ENCODE results near the gene CADM1. TPM values are rescaled to one million over a fixed set of nuclear protein-coding genes. Genes with fewer than 3 reads are reported as not detected.
"Not testable (repeated sequence)": the region's sequence is repeated elsewhere in the genome, so short reads cannot be mapped to it uniquely, and the experiment has no call there.

Gene CADM1
- total RNA-seq, 1 experiment from 2014 or later, result 46.9 TPM

DNA sequence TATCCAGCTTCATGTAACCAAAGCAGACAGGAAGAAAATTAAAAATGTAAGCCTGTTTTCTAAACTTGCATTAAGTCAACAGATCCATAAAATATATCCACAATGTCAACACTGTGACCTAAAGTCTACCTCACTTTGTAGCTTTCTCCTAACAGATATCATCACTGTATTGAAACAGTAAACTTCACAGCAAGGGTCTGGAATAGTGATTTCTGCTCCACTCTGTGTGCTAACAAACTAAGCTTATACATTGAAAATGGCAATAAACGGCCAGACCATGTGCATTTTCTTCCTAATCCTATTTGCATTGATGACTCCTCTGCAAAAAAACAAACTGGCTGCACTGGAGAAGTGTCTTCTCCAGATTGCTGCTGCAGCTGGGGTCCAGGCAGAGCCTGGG, 26.8 kb downstream of the CADM1 start:
- DNase-seq (ENCODE audit: low spot score), result no peak

DNA sequence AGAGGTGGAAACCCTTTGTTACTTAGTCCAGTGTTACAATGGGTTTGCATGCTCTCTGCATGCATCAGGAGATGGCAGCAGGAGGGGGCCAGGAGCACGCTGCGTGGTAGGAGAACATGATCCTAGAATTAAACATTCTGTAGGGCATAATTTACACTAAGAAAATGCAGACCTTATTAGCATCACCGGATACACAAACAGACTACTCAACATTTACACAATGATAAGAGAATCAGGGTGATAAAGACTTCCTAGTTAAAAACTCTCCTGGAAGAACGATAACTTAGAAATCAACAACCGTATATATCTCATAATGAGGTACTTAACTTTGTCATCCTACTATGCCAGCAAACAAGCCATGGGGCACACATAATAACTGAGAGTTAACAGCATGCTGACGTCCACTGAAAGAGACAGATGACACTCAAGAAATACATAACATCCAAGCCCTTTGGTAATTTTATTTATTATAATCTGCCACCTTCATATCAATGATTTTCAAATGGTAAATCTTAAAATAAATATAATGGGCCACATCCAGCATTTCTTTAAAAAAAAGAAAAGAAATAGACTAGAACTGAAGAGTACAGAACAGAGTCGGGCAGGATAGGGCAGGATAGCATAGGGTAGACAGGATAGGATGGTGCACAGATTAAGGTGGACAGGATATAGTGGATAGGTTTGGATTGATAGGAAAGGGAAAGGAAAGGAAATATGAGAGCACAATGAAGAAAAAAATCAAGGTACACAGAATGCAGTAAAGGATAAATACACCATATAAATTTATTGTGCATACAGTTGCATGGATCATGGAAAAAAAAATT, 27.5 kb downstream of the CADM1 start:
- no peak for DNase-seq (ENCODE audit: low spot score)

DNA sequence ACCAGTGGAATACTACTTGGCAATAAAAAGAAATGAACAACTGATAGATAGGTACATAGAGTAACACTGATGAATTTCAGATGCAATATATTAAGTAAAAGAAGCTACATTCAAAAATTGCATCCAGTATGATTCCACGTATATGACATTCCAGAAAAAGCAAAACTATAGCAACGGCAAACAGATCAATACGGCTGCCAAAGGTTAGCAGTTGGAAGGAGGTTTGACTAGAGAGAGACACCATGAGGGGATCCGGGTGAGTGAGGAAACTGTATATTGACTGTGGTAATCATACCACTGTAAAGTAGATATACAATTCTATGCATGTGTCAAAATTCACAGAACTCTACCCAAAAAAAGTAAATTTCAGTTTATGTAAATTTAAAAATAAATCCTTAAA, 28.7 kb downstream of the CADM1 start:
- DNase-seq (ENCODE audit: low spot score), result no peak

GRCh38 chr11:115474306-115474705, 29.9 kb downstream of the CADM1 start:
- not testable (repeated sequence) for DNase-seq (ENCODE audit: low spot score)

- no peak for DNase-seq (ENCODE audit: low spot score)
Observed at GRCh38 chr11:115473167-115473566, 31.0 kb downstream of the CADM1 start.

DNA sequence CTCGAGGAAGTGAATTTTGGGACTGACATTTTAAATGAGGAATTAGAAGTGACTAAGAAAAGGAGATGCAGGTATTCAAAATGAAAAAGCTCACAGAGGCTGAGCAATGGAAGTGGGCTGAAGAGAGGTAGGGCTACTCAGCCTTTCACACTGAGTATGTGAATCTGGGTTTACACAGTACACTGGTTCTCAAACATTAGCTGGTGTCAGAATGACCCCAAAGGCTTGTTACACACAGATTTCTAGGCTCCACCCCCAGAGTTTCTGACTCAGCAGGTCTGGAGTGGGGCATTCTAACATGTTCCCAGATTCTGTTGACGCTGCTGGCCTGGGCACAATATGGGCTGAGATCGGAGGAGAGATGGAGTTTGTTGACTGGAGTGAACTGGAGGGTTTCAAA, 32.8 kb downstream of the CADM1 start:
- DNase-seq (ENCODE audit: low spot score), result no peak

DNA sequence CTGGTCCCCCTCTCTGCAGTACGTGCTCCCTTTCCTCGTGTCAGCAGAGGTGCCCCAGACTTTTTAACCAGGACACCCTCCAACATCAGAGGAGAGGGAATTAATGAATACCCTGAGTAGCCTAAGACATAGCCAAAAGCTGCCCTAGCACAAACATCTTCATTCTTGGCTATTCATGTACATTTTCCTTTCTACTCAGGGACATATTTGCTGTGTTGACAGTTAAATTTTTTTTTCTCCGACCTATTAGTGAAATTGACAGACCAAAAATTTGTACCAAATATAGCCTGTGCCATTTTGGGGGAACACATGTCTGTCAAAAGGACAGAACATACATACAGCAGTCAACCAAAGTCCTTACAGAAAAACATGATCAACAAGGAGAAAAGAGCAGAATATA, 33.3 kb downstream of the CADM1 start:
- no peak for DNase-seq (ENCODE audit: low spot score)

GRCh38 chr11:115469361-115469760, 34.9 kb downstream of the CADM1 start:
- no peak for DNase-seq (ENCODE audit: low spot score)

DNA sequence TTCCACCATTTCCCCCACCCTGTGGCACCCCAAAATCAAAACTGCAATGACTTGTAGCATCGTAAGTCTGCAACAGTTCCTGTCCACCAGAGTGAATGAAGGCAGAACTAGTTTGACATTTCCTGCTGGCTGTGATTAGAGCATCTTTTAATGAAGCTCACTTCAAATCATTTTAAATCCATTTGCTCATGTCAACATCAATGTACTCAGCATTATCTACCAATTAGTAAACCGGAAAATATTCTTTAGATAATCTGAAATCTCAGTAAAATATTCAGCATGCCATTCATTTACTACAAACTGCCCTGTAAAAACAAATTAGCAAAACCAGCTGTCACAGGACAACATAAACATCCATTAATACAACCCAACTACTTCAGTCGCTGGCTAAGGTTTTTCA, 38.1 kb downstream of the CADM1 start:
- no peak for DNase-seq (ENCODE audit: low spot score)

GRCh38 chr11:115464269-115464668, 39.9 kb downstream of the CADM1 start:
- DNase-seq (ENCODE audit: low spot score), result no peak

DNA sequence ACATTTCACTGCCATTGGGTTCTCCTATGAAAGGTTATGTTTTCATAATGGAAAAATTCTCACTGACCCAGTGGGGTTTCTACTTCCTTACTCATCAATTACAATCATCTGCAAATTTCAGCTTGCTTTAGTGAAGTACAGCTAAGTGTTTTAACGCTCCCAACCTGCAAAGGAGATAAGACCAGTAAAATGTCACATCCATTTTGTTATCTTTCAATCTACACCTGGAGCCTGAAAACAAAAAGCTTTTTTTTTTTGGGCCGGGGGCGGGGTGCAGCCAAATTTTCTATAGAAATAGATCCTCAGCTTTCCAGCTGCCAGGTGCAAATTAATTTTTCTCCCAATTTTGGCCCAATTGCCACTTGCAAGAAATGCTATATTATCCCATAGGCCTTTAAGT, 40.6 kb downstream of the CADM1 start:
- DNase-seq (ENCODE audit: low spot score), result no peak

DNA sequence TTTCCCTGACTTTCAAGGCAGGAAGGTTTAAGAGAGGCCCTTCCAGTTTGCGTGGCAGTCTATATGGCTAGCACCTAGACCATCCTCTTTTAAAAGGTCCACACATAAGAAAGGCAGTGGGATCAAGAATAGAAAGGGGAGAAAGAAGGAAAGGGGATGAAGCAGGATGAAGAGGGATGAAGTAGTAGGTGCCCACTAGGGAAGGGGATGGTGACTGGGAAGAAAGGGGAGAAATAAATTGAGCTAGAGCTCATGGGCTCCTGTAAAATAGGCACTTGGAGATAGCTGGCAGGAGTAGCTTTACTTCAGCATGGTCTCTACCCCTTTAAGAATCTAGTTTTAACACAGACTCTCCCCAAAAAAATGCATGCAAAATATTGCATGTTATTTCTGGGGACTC, 41.5 kb downstream of the CADM1 start:
- no peak for DNase-seq (ENCODE audit: low spot score)

- DNase-seq (ENCODE audit: low spot score), result no peak
Observed at GRCh38 chr11:115462004-115462541, 42.1 kb downstream of the CADM1 start.

DNA sequence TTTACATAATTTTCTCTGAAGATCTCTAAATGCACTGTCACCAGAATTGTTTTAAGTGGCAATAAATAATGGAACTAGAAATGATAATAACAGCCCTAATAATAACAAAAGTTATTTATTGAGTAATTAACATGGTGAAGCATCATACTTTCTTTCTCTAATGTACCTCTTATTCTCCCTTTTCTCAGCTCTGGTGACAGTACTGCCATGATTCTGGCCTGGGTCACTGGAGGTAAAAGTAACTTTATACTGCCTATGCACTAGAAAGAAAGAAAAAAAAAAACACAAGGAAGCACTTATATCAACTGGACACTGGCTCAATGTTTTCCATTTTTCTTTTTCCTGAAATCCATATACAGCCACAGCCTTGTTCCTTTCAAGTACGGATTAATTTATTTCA, 43.7 kb downstream of the CADM1 start:
- DNase-seq (ENCODE audit: low spot score), result no peak

- no peak for DNase-seq (ENCODE audit: low spot score)
Observed at GRCh38 chr11:115459563-115459962, 44.7 kb downstream of the CADM1 start.

GRCh38 chr11:115458877-115459276, 45.3 kb downstream of the CADM1 start:
- no peak for DNase-seq (ENCODE audit: low spot score)

DNA sequence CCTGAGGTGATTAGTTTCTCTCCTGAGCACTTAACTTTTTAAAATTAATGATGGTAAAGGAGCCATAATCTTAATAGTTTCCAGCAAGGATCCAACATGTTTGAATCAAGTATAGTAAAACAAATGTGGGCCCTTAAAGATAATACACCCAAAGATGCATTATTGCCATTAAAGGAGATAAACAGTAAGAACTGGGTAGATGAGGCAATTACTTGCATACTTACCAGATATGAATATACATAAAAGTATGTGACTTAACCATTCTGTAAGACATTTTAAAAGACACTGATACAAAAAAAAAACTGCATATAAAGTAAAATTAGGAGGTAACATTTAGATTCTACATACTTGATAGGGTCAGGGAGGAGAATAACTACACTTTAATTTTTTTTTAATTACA, 48.2 kb downstream of the CADM1 start:
- DNase-seq (ENCODE audit: low spot score), result no peak

DNA sequence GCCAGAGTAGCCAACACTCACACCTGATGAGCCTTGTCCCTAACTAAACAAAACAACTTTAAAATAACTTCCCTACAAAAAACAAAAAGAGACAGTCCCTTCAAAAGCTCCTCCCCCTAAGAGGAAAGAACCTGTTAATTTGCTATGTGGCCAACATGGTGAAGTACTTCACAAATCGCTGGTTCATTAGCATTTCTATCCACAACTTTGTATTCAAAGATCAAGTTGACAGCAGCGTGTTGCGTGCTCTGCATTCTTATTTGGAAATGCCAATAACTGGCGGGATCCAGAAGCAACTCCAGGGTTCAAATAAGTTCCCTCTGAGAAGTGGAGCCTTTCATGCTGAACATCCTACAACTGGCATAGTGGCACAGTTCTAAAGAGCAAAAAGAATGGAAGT, 48.6 kb downstream of the CADM1 start:
- no peak for DNase-seq (ENCODE audit: low spot score)

DNA sequence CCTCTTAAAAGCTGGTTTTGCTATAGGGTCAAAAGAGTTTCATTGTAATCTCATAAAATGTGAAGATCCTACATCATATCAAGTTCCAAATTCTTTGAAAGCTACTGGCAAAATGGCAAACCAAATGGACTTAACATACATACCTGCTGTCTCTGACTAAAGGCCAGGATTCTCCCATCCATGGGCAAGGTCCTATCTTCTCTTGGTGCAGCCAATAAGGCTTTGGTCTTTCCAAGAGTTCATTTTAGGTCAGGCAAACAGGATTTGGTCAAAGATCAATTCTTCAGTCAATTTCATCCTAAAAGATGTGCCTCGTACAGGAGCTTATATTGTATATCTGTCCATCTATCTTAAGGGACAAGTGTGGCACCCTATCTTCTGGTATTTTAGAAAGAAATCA, 49.7 kb downstream of the CADM1 start:
- DNase-seq (ENCODE audit: low spot score), result no peak

DNA sequence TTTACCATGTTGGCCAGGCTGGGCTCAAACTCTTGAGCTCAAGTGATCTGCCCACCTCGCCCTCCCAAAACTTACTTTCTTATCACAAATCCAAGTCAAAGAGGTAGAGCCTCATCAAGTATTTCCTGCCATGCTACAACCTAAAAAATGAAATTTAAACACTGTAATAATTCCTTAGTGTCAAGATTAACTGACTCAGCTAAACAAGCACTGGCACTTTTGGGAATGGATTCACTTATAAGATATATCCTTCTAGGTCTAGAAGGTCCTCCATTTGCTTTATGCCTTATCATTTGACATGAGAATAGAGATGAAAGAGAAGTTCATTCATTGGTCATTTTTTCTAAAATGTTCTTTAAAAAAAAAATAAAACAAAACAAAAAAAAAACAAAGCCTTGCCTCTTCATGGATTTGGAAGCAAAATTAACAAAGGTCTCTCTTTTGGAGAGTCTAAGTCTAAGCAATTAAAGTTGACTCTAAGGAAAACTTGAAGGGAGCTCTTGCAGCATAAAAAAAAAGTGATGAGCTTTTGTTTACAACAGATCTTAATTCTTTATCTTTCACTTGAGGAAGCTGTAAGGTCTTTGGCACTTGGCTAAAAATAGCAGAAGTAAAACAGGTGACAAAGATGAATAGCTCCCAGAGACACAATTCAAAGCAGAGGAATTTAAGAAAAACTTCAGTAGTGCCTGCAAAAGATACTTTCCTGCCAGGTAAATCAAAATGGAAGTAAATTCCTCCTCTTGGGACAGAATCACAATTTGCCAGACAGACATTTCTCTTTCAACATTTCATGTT, 50.3 kb downstream of the CADM1 start:
- no peak for DNase-seq (ENCODE audit: low spot score)

GRCh38 chr11:115452241-115452640, 52.0 kb downstream of the CADM1 start:
- DNase-seq (ENCODE audit: low spot score), result no peak

DNA sequence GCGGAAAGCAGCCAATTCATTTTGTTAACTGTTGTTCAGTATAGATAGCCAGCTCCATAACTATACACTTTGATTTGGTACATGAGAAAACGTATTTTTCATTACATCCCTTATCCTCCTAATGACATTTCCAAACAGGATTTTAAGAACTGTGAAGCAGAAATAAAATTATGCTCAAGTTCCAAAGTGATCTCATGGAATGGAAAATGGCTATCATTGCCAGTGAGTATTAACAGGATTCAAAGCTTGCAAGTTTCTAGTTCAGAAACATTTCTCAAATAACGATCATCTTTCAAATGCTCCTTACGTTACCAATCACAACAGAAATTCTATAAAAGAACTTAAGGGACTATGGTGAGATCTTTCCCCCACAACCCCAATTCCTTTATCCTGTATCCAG, 53.7 kb downstream of the CADM1 start:
- no peak for DNase-seq (ENCODE audit: low spot score)

- DNase-seq (ENCODE audit: low spot score), result no peak
Observed at GRCh38 chr11:115447273-115447864, 56.8 kb downstream of the CADM1 start.
